ENCODE measurements around the gene PCMTD2. TPM values are rescaled to one million over a fixed set of nuclear protein-coding genes. Genes with fewer than 3 reads are reported as not detected.
A peak's percentile ranks its signal among the peaks of the same experiment; 100 is the strongest.

The PCMTD2 gene
- total and polyA plus RNA-seq, 2 of the 13 experiments (the other 11 are each of a cell fraction or from before 2014, with no cell fraction given), result 47.0 to 76.9 TPM

- FAIRE-seq, result peak; percentile 99
- no TSS peak for BruUV-seq (replicated peaks)
- H3K4me3 ChIP-seq (replicated peaks in 1 of 3; ENCODE audit: insufficient read depth in 1 of 3, low read depth in 2 of 3, low read length in 3 of 3), result peak overlapping the region in 1 of 3 experiments; percentile 19; a peak in 2 of 6 replicates
- peak overlapping the region; percentile 69 for H3K27ac ChIP-seq (ENCODE audit: extremely low read length, insufficient read depth, low read length)
- WGBS (ENCODE audit: low lambda C conversion rate), result 14% methylated on average over 11 of the region's 11 CpGs
- peaks cover 90% of the 10 kb centered on the region for H3K4me1 ChIP-seq (ENCODE audit: insufficient read depth, low read length)
- no peak overlapping the region for H2AFZ ChIP-seq (ENCODE audit: low read length)
- ChIA-PET POLR2A (interaction anchor here (9.6 kb wide), 1 partner anchor 16 kb away, joined by 157 read pairs; the partner anchor contains the start of gene PCMTD2), CTCF (ENCODE audit: low intra/inter-chr PET ratio, low total read pairs) (interaction anchor here (2.9 kb wide), 1 partner anchor 47 kb away, joined by 9 read pairs; no protein-coding TSS in a partner anchor)
- no peaks in the 10 kb centered on the region for H3K36me3 ChIP-seq (replicated peaks in 1 of 2; ENCODE audit: control insufficient read depth in 1 of 2, insufficient read depth in 2 of 2, low read length in 2 of 2)
- peak overlapping the region; percentile 41 for H3K4me2 ChIP-seq (ENCODE audit: low read depth, low read length)
- no peaks in the 10 kb centered on the region for H3K27me3 ChIP-seq (ENCODE audit: control insufficient read depth in 1 of 2, insufficient read depth in 2 of 2, low read length in 2 of 2)
- in situ Hi-C loops (cut with HindIII; ENCODE audit: extremely low pct_ligation_motif_present, low pct_unique_long_range_greater_than_20kb) (no loop called here), intact Hi-C loops (cut with micrococcal nuclease; ENCODE audit: unreplicated experiment) (loop anchor here (1.0 kb wide), 1 partner anchor 17 kb away; the partner anchor contains the start of gene PCMTD2)
- DNase-seq (ENCODE audit: low spot score), result peak; percentile 88
- ATAC-seq, result peak; percentile 72
- H4K20me1 ChIP-seq (ENCODE audit: insufficient read depth, low read length), result no peaks in the 10 kb centered on the region
- no peaks in the 10 kb centered on the region for H3K79me2 ChIP-seq (ENCODE audit: insufficient read depth, low read length)
- H3K9me3 ChIP-seq (ENCODE audit: low read length), result no peaks in the 10 kb centered on the region
- H3K9ac ChIP-seq (ENCODE audit: insufficient read depth, low read depth, low read length), result peak overlapping the region; percentile 23; the same call in 1 of the 2 replicates
- TF ChIP-seq ZNF501 (CRISPR knock-in tag; IDR thresholded peaks at IDR 0.05) (0 out of 2 replicates have a peak, but pooled peaks have one; percentile 9), MYC (CRISPR knock-in tag; IDR thresholded peaks at IDR 0.05; ENCODE audit: borderline replicate concordance) (peak; percentile 84), CAMTA2 (CRISPR knock-in tag; IDR thresholded peaks at IDR 0.05; ENCODE audit: borderline replicate concordance) (no peak), FOSL2 (CRISPR knock-in tag; IDR thresholded peaks at IDR 0.05) (peak; percentile 73), MED1 (CRISPR knock-in tag; IDR thresholded peaks at IDR 0.05) (peak; percentile 84), RNF2 (conservative IDR thresholded peaks at IDR 0.05; ENCODE audit: low read depth) (peak; percentile 50; the same call in 1 of the 2 replicates), ZBTB37 (CRISPR knock-in tag; IDR thresholded peaks at IDR 0.05) (peak; percentile 100), MLXIP (CRISPR knock-in tag; IDR thresholded peaks at IDR 0.05; ENCODE audit: borderline replicate concordance) (no peak), ZNF878 (CRISPR knock-in tag; IDR thresholded peaks at IDR 0.05) (0 out of 2 replicates have a peak, but pooled peaks have one; percentile 69)
- TF ChIP-seq, protein P1, sequence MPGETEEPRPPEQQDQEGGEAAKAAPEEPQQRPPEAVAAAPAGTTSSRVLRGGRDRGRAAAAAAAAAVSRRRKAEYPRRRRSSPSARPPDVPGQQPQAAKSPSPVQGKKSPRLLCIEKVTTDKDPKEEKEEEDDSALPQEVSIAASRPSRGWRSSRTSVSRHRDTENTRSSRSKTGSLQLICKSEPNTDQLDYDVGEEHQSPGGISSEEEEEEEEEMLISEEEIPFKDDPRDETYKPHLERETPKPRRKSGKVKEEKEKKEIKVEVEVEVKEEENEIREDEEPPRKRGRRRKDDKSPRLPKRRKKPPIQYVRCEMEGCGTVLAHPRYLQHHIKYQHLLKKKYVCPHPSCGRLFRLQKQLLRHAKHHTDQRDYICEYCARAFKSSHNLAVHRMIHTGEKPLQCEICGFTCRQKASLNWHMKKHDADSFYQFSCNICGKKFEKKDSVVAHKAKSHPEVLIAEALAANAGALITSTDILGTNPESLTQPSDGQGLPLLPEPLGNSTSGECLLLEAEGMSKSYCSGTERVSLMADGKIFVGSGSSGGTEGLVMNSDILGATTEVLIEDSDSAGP (CRISPR knock-in tag; IDR thresholded peaks at IDR 0.05; ENCODE audit: borderline replicate concordance), result peak; percentile 37; the same call in 1 of the 2 replicates
- TF ChIP-seq, protein P2, sequence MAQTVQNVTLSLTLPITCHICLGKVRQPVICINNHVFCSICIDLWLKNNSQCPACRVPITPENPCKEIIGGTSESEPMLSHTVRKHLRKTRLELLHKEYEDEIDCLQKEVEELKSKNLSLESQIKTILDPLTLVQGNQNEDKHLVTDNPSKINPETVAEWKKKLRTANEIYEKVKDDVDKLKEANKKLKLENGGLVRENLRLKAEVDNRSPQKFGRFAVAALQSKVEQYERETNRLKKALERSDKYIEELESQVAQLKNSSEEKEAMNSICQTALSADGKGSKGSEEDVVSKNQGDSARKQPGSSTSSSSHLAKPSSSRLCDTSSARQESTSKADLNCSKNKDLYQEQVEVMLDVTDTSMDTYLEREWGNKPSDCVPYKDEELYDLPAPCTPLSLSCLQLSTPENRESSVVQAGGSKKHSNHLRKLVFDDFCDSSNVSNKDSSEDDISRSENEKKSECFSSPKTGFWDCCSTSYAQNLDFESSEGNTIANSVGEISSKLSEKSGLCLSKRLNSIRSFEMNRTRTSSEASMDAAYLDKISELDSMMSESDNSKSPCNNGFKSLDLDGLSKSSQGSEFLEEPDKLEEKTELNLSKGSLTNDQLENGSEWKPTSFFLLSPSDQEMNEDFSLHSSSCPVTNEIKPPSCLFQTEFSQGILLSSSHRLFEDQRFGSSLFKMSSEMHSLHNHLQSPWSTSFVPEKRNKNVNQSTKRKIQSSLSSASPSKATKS (CRISPR knock-in tag; IDR thresholded peaks at IDR 0.05), result no peak
- TF ChIP-seq, protein P3, sequence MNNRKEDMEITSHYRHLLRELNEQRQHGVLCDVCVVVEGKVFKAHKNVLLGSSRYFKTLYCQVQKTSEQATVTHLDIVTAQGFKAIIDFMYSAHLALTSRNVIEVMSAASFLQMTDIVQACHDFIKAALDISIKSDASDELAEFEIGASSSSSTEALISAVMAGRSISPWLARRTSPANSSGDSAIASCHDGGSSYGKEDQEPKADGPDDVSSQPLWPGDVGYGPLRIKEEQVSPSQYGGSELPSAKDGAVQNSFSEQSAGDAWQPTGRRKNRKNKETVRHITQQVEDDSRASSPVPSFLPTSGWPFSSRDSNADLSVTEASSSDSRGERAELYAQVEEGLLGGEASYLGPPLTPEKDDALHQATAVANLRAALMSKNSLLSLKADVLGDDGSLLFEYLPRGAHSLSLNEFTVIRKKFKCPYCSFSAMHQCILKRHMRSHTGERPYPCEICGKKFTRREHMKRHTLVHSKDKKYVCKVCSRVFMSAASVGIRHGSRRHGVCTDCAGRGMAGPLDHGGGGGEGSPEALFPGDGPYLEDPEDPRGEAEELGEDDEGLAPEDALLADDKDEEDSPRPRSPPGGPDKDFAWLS (CRISPR knock-in tag; IDR thresholded peaks at IDR 0.05; ENCODE audit: borderline replicate concordance), result no peak
These were observed 17.3 kb upstream of the PCMTD2 start for GRCh38 chr20:64238115-64238825.
